ENCODE data around the gene CMTM6.
A peak's percentile ranks its signal among the peaks of the same experiment; 100 is the strongest.
"Not testable (repeated sequence)": the region's sequence is repeated elsewhere in the genome, so short reads cannot be mapped to it uniquely, and the experiment has no call there.

Gene CMTM6

GRCh38 chr3:32472151-32472550 is 30.5 kb downstream of the CMTM6 start:
- DNase-seq; intact Hi-C loops (cut with DNase I): not testable (repeated sequence)

GRCh38 chr3:32471246-32471645 is 31.4 kb downstream of the CMTM6 start:
- DNase-seq, result no peak
- intact Hi-C loops (cut with DNase I), result no loop called here

- no peak for DNase-seq
- intact Hi-C loops (cut with DNase I), result no loop called here
Measured at GRCh38 chr3:32470362-32470761, 32.3 kb downstream of the CMTM6 start.

- intact Hi-C loops (cut with DNase I), result loop anchor here (10.0 kb wide), 1 partner anchor 95 kb away; no protein-coding TSS in a partner anchor
- no peak for DNase-seq
Measured at GRCh38 chr3:32469151-32469874, 33.3 kb downstream of the CMTM6 start.

GRCh38 chr3:32467333-32468070 is 35.1 kb downstream of the CMTM6 start:
- intact Hi-C loops (cut with DNase I), result loop anchor here (10.0 kb wide), 1 partner anchor 93 kb away; no protein-coding TSS in a partner anchor
- peak; percentile 30 to 89 (median 74) for DNase-seq

- intact Hi-C loops (cut with DNase I), result loop anchor here (10.0 kb wide), 1 partner anchor 92 kb away; no protein-coding TSS in a partner anchor
- not testable (repeated sequence) for DNase-seq
Measured at GRCh38 chr3:32466808-32467207, 35.8 kb downstream of the CMTM6 start.

- intact Hi-C loops (cut with DNase I), result loop anchor here (10.0 kb wide), 1 partner anchor 90 kb away; no protein-coding TSS in a partner anchor
Measured at GRCh38 chr3:32464726-32465125, 37.9 kb downstream of the CMTM6 start.

GRCh38 chr3:32463415-32463814 is 39.2 kb downstream of the CMTM6 start:
- not testable (repeated sequence) for DNase-seq
- intact Hi-C loops (cut with DNase I), result loop anchor here (10.0 kb wide), 1 partner anchor 89 kb away; no protein-coding TSS in a partner anchor

More at GRCh38 chr3:32464726-32465125, 37.9 kb downstream of the CMTM6 start:
- not testable (repeated sequence) for DNase-seq

GRCh38 chr3:32462191-32462986 is 40.3 kb downstream of the CMTM6 start:
- peak in 1 of 42 donors; percentile 7 for DNase-seq
- intact Hi-C loops (cut with DNase I), result loop anchor here (10.0 kb wide), 1 partner anchor 88 kb away; no protein-coding TSS in a partner anchor

- intact Hi-C loops (cut with DNase I), result loop anchor here (10.0 kb wide), 1 partner anchor 86 kb away; no protein-coding TSS in a partner anchor
- peak in 1 of 42 donors; percentile 22 for DNase-seq
Measured at GRCh38 chr3:32460817-32461496, 41.7 kb downstream of the CMTM6 start.

GRCh38 chr3:32460031-32460749 is 42.5 kb downstream of the CMTM6 start:
- intact Hi-C loops (cut with DNase I), result loop anchor here (10.0 kb wide), 1 partner anchor 85 kb away; no protein-coding TSS in a partner anchor
- peak in 1 of 42 donors; percentile 16 for DNase-seq

GRCh38 chr3:32459450-32459849 is 43.2 kb downstream of the CMTM6 start:
- intact Hi-C loops (cut with DNase I), result loop anchor here (10.0 kb wide), 1 partner anchor 175 kb away; no protein-coding TSS in a partner anchor
- DNase-seq, result no peak

- DNase-seq, result peak in 1 of 42 donors; percentile 33
- intact Hi-C loops (cut with DNase I), result loop anchor here (10.0 kb wide), 1 partner anchor 173 kb away; no protein-coding TSS in a partner anchor
Measured at GRCh38 chr3:32457971-32458471, 44.6 kb downstream of the CMTM6 start.

- intact Hi-C loops (cut with DNase I), result loop anchor here (10.0 kb wide), 1 partner anchor 172 kb away; no protein-coding TSS in a partner anchor
- peak in 2 of 42 donors; percentile 10 to 17 for DNase-seq
Measured at GRCh38 chr3:32456429-32457130, 46.1 kb downstream of the CMTM6 start.

- DNase-seq, result peak in 2 of 42 donors; percentile 21 to 31
- intact Hi-C loops (cut with DNase I), result loop anchor here (10.0 kb wide), 1 partner anchor 171 kb away; no protein-coding TSS in a partner anchor
Measured at GRCh38 chr3:32455609-32456428, 46.8 kb downstream of the CMTM6 start.
